Muscle of back (tissue), 11 donors: ENCODE measurements around the gene TMEM88. TPM values are rescaled to one million over a fixed set of nuclear protein-coding genes. Genes with fewer than 3 reads are reported as not detected.

ENCODE experiments used
- DNase-seq, 3 donors: peaks; one replicate each; pipeline versions ENCODE4 v3.0.0 to v3.0.0-alpha.2; 2013
- polyA plus RNA-seq, 10 donors: library from polyadenylated mRNA; unstranded; fragments of 120-200 nt; gene quantifications; one replicate each; pipeline ENCODE4 v1.2.1, GENCODE V29; 2013; ENCODE audit not compliant: insufficient read length in 10 of 10

Gene TMEM88
- polyA plus RNA-seq, 10 donors, result 17.2 to 28.8 (median 20.3) TPM

GRCh38 chr17:7831233-7831632 lies 23.6 kb upstream of the TMEM88 start:
- DNase-seq, result no peak

- DNase-seq, result no peak
Measured at GRCh38 chr17:7832431-7832830, 22.4 kb upstream of the TMEM88 start.

GRCh38 chr17:7833011-7833794 lies 21.7 kb upstream of the TMEM88 start:
- no peak for DNase-seq

DNA sequence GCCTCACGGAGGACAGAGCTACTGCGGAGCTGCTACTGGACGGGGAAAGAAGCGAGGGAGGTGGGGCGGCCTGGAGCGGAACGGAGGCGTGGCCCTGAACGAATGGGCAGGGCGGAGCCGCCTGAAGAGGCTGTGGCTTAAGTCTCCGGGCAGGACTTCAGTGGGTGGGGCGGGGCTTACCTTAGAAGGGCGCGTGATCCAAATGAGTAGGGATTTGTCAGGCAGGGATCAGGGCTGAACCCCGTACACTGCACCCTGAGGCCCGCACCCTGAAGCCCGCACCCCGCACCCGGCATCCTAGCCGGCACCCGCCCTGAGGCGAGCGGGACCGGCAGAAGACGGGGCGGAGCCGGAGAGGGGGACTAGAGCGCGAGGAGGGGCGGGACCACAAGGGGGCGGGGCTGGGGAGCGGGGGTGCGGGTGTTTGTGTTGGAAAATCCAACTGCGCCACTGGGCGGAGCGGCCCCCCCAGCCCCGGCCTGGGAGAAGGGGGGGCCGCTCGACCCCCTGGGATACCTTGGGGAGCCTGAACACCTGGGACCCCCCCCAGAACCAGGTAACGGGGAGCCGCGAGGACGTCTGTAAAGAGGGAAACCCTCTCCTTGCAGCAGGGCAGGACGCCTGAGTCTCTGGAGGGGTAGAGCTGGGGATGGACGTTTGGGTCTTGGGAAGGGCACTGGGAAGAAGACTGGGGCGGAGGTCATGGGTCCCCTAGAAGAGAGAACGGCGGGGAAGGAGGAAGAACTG lies 20.9 kb upstream of the TMEM88 start, which contains the start of gene KDM6B:
Gene KDM6B (plus strand): TSS at position 423 of the 747 bp plus-strand sequence. CDS start 11,338 bp downstream, outside the sequence.
- peak; percentile 87 to 97 (median 92) for DNase-seq

DNA sequence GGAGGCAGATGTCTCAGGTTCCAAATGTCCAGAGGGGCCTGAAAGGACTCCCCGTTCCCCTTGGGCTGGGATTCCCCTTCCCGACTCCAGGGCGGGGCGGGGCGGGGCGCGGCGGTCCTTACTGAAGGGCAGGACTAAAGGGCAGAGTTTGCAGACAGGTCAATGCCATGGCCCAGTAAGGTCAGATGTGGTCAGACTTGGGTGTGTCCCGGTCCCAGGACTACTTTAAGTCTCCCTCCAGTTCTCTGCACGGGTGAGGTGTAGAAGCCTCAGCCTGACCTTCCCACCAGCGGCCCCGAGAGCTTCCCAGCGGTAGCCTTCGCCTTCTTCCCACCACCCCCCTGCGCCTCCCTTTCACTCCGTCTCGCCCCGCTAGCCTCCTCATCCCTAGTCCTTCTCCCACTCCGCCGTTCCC lies 20.3 kb upstream of the TMEM88 start:
- no peak for DNase-seq

DNA sequence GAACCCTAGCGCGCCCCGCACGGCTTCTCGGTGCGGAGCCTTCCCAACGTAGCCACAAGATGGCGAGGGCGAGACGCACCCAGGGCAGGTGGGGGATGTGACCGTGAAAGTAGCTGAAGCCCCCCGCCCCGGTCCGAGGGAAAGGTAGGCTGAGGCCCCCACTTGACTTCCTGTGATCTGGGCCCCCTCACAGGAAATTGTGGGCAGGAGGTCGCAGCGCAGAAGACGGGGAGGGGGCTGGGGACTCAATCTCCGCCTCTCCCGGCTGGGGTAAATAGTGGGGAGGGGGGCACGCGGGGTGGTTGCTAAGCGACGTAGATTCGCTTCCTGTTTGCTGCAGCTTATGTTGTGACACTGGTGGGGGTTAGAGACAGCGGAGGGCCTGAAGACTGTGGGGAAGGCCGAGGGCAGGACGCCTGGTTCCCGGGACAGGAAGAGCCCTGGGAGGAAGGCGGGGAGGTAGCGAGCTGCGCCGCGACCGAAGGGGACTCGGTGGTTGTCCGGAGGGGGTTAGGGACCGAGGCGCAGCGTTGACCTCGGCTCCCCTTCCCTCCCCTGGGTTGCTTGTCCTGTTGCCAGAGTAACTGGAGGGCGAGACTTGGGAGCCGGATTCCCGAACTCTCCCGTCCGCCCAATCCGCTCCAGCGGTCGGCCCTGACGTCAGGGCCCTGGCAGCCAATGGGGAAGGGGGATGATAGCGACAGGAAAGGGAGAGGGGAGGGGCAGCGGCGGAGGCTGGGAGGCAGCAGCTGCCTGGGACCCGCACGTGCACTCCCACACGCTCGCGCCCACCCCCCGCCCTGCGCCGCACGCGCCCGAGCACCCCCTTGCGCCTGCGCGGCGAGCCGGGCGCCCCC lies 19.7 kb upstream of the TMEM88 start:
- DNase-seq, result peak; percentile 99 to 100 (median 99)

GRCh38 chr17:7835814-7836595 lies 18.9 kb upstream of the TMEM88 start:
- DNase-seq, result peak; percentile 74 to 90 (median 78)

- peak; percentile 88 to 95 (median 93) for DNase-seq
Measured at GRCh38 chr17:7836596-7837407, 18.1 kb upstream of the TMEM88 start.

DNA sequence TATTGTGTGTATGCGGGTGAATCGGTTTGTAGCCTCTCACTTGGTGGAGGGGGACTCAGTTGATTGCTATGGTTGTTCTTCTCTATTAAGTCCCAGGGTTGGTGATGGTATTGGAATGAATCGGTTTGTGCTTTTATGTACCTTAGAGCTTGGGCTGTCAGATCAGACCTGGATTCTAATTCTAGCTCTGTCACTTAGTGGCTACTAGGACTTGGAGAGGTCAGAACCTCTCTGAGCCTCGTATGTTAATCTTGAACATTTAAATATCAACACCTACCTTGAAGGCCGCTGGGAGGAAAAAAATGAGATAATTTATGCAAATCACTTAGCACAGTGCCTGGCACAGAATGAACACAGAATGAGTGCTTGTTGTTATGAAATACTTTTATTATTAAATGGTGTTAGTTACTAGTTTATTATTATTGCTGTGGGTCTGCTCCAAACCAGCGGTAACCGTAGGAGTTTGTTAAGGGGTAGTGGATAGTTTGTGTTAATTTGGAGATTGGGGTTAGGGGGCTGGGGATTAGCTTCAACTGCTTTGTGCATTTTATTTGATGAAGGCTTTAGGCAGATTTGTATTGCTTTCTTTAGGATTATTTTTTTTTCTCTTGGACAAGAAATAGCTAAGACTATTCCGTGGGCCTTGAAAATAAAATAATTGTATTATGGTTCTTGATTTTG lies 17.3 kb upstream of the TMEM88 start:
- no peak for DNase-seq

DNA sequence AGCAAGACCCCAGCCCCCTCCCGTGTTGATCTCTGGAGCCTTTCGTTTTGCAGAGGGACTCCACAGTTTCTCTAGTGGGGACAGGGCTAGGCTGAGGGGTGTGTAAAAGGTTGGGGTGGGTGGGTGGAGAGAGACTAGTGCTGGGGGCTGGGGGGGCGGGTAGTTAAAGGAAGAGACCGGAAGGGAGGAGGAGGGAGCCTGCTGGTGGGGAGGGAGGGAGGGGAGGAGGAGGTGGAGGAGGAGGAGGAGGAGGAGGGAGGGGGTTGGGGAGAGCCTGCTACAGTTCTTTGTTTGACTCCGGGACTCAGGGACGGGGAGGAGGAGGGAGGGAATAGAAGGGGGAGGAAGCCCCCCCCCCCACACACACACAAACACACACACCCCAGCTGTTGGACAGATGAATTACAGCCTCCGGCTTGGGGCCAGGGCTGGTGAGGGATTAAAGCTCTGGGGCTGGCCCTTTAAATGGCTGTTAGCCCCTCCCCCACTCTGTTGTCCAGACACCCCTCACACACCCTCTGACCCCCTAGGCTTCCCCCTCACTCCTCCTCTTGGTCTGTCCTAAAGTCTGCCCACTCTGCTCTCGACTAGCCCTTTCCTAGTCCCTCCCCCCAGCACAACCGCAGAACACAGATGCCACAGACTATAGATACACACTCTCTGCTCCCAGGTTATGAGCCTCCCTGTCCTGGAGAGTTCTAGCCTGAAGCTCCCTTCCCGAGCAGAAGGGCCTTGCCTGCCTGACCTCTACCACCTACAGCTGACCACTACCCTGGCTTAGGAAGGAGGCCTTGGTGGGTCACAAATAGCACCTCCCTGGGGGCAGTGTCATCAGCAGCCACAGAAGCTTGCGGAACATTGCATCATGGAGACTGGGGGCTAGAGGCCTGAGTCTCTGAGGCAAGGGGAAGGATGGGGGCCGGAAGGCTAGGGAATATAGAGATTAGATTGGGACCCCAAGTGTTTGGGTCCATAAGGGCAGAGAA lies 16.5 kb upstream of the TMEM88 start:
- DNase-seq, result peak; percentile 67 to 76 (median 73)

DNA sequence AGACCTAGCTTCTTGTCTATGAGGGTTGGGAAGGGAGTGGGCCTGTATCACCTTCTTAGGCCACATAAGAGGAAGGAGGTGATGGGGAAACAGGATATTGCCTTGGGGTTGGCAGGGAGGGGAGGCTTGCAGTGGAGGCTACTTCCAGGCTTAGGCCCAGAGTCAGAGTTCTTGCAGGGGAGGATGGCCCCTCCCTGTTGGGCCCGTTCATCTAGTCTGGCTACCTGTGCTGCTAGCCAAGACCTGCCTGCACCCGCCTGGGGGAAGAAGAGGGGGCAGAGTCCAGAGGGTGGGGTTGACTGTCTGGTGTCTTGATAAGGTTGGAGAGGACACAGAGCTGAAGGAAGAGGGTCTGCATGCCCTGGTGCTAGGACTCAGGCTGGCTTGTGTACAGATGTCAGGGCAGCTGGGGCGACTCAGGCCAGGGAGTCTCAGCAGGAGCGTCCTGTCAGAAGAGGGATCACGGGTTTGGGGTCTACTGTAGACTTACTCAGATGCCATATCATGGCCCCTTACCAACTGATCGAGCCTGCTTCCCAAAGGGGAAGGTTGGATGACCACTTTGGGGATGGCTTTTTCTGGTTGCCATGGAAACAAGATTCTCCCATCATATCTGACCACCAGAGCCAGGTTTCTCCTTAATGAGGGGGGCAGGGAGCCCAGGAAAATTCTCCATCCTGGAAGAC lies 15.5 kb upstream of the TMEM88 start:
- DNase-seq, result peak in 1 of 3 donors; percentile 21

DNA sequence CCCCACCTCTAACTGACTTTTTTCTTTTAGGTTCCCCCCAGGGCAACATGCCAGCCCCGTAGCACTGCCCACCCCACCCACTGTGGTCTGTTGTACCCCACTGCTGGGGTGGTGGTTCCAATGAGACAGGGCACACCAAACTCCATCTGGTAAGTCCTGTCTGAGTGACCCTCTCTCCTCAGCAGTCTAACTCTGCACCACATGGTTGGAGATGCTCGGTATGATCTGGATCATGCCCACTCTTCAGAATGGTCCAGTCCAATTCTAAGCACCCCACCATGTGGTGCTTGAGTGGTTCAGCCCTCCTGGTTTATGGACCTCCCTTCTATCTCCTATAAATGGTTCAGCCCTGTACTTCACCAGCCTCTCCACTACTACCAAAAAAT lies 15.0 kb upstream of the TMEM88 start:
- DNase-seq, result peak in 1 of 3 donors; percentile 32

- DNase-seq, result no peak
Measured at GRCh38 chr17:7840441-7840840, 14.4 kb upstream of the TMEM88 start.

- DNase-seq, result no peak
Measured at GRCh38 chr17:7840875-7841274, 14.0 kb upstream of the TMEM88 start.

- DNase-seq, result peak in 2 of 3 donors; percentile 88 to 92
Measured at GRCh38 chr17:7841396-7841914, 13.4 kb upstream of the TMEM88 start.

DNA sequence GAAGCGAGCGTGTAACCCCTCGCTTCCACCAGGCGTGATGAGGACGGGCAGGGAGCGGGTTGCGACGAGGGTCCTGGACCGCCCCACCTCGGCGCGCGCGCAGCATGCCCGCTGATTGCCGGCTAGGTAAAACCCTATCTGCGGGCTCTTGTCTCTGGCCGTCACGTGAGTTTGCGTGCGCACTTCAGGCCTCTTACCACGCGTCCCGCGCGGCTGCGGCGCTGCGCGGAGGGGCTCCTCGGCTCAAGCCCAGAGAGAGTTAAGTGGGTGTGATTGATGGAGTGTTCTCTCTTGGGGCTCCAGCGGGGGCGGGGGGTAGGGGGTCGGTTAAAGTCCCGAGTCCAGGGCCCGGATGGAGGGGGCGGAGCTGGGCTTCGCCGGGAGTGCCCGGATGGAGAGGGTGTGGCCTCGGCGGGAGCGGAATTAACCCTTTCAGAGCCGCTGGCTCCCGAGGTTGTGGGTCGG lies 12.9 kb upstream of the TMEM88 start:
- peak; percentile 89 to 96 (median 94) for DNase-seq
